ENCODE data around the gene FADS6.
A peak's percentile ranks its signal among the peaks of the same experiment; 100 is the strongest.

Gene FADS6

GRCh38 chr17:74859459-74860228, 33.8 kb downstream of the FADS6 start, which contains the start of gene GRIN2C:
GRIN2C (minus strand) TSS chr17:74859885; CDS start chr17:74855092, 4,793 bp downstream.
- DNase-seq (ENCODE audit: low read depth, low spot score): no peak
- in situ Hi-C loops (cut with HindIII; ENCODE audit: low sequenced_read_pairs): no loop called here
- TF ChIP-seq, protein P1, sequence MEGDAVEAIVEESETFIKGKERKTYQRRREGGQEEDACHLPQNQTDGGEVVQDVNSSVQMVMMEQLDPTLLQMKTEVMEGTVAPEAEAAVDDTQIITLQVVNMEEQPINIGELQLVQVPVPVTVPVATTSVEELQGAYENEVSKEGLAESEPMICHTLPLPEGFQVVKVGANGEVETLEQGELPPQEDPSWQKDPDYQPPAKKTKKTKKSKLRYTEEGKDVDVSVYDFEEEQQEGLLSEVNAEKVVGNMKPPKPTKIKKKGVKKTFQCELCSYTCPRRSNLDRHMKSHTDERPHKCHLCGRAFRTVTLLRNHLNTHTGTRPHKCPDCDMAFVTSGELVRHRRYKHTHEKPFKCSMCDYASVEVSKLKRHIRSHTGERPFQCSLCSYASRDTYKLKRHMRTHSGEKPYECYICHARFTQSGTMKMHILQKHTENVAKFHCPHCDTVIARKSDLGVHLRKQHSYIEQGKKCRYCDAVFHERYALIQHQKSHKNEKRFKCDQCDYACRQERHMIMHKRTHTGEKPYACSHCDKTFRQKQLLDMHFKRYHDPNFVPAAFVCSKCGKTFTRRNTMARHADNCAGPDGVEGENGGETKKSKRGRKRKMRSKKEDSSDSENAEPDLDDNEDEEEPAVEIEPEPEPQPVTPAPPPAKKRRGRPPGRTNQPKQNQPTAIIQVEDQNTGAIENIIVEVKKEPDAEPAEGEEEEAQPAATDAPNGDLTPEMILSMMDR (IDR thresholded peaks at IDR 0.05; ENCODE audit: low read depth, low read length): peak; percentile 13
- no peak within 1 kb of the TSS for H3K4me3 ChIP-seq (ENCODE audit: low read depth, low read length)

GRCh38 chr17:74858672-74859458, 34.6 kb downstream of the FADS6 start:
- H3K4me3 ChIP-seq (ENCODE audit: low read depth, low read length): no peak overlapping the region
- TF ChIP-seq, protein P1 (IDR thresholded peaks at IDR 0.05; ENCODE audit: low read depth, low read length): no peak
- DNase-seq (ENCODE audit: low read depth, low spot score): no peak
- in situ Hi-C loops (cut with HindIII; ENCODE audit: low sequenced_read_pairs): no loop called here

GRCh38 chr17:74857191-74857590, 36.2 kb downstream of the FADS6 start:
- in situ Hi-C loops (cut with HindIII; ENCODE audit: low sequenced_read_pairs): no loop called here
- no peak for DNase-seq (ENCODE audit: low read depth, low spot score)
- TF ChIP-seq, protein P1 (IDR thresholded peaks at IDR 0.05; ENCODE audit: low read depth, low read length): no peak

DNA sequence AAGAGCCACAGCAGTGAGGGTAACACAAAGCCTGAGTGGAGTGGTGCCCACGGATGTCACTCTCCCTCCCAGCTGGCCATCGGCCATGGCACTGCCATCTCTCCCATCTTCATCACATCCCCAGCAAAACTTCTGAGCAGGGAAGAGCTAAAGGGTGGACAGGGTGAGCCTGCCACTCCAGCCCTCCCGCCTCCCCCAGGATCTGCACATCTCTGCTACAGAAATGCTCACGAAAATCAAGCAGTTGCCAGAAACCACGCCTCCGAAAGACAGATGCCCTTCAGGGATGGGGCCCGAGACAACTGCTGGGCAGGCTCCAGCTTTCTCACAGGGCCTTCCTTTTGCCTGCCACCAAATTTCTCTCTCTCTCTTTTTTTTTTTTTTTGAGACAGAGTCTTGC, 37.3 kb downstream of the FADS6 start:
- in situ Hi-C loops (cut with HindIII; ENCODE audit: low sequenced_read_pairs): no loop called here
- H3K4me3 ChIP-seq (ENCODE audit: low read depth, low read length): no peak overlapping the region
- DNase-seq (ENCODE audit: low read depth, low spot score): no peak
- TF ChIP-seq, protein P1 (IDR thresholded peaks at IDR 0.05; ENCODE audit: low read depth, low read length): no peak

More at GRCh38 chr17:74857191-74857590, 36.2 kb downstream of the FADS6 start:
- H3K4me3 ChIP-seq (ENCODE audit: low read depth, low read length): no peak overlapping the region

DNA sequence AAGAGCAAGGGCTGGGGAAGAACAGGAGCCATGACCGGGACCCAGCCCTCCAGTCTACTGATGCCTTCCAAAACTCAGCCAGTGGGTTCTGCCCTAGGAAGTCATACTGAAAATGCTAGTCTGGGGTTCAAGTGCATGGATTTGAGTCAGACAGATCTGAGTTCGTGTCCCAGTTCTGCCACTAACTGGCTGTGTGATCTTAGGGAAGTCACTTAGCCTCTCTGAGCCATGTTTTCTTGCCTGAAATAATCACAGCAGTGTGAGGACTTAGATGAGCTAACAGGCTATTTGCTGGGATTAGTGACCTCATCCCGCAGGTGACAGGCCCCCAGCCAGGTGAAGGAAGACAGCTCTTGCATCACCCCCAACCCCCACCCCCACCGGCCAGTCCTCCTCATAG, 38.1 kb downstream of the FADS6 start:
- TF ChIP-seq, protein P1 (IDR thresholded peaks at IDR 0.05; ENCODE audit: low read depth, low read length): no peak

GRCh38 chr17:74854792-74855191, 38.6 kb downstream of the FADS6 start:
- no peak overlapping the region for H3K4me3 ChIP-seq (ENCODE audit: low read depth, low read length)
- DNase-seq (ENCODE audit: low read depth, low spot score): no peak
- TF ChIP-seq, protein P1 (IDR thresholded peaks at IDR 0.05; ENCODE audit: low read depth, low read length): no peak
- in situ Hi-C loops (cut with HindIII; ENCODE audit: low sequenced_read_pairs): no loop called here

More for the DNA sequence above, 38.1 kb downstream of the FADS6 start:
- H3K4me3 ChIP-seq (ENCODE audit: low read depth, low read length): no peak overlapping the region
- no peak for DNase-seq (ENCODE audit: low read depth, low spot score)
- in situ Hi-C loops (cut with HindIII; ENCODE audit: low sequenced_read_pairs): no loop called here

Data from astrocyte of the spinal cord (primary cell).